Midbrain (tissue), 1 donor: ENCODE results near the gene RANBP17.
A peak's percentile ranks its signal among the peaks of the same experiment; 100 is the strongest.
"Not testable (repeated sequence)": the region's sequence is repeated elsewhere in the genome, so short reads cannot be mapped to it uniquely, and the experiment has no call there.

Experiments used
- DNase-seq: peaks from one replicate; lab custom pipeline; 2025; lab: John Stamatoyannopoulos, UW

RANBP17 gene

GRCh38 chr5:171155621-171156020 lies 293.8 kb downstream of the RANBP17 start:
- DNase-seq: no peak

DNA sequence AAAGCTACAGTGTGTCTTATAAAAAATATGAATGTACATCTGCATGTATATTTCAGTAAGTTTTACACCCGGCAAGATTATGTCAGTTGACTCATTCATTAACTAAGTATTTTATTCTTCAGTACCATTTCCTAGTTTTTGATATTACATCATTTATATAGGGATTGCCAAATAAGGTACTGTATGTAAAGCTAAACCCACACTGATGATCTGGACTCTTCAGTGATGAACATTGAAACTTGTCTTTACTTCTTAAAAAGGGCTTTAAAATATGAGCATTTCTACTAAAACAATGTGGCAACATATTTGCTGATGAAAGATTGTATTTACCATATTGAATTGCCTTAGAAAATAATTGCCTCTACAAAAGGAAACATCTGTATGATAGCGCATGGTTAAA lies 295.5 kb downstream of the RANBP17 start:
- no peak for DNase-seq

DNA sequence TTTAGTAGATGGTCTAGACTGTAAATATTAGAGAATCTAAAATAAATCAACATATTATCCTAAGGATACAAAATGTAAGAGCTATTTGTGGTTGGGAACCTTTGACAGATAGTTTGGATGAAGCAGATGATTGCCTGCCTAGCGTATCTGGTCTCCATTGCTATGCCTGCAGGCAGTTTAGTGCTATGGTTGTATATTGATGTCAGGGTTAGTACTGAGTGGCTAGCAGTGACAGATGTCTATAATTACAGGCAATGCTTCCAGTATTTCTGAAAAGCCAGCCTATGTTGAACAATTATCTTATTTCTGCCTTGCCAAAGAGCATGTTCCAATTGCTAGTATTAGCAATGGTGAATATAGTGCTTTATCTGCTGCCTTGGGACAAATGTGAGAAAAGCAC lies 296.0 kb downstream of the RANBP17 start:
- DNase-seq: no peak

DNA sequence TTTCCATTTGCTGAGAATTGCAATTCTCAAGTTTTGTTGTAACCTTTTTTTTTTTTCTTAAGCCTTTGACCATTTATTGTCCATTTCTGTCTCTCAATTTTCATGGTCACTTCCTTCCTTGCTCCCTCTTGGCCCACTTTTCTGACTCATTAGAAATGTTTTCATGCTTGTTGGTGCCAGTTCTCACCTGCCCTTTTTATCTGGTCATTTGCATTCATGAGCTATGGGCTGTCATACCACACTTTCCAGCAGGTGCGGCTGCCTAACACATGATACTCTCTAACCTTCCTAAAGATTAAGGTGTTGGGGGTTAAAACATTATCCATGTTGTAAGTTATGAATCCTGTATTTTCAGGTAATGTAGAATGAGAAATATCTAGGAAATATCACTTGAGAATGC lies 296.8 kb downstream of the RANBP17 start:
- no peak for DNase-seq

DNA sequence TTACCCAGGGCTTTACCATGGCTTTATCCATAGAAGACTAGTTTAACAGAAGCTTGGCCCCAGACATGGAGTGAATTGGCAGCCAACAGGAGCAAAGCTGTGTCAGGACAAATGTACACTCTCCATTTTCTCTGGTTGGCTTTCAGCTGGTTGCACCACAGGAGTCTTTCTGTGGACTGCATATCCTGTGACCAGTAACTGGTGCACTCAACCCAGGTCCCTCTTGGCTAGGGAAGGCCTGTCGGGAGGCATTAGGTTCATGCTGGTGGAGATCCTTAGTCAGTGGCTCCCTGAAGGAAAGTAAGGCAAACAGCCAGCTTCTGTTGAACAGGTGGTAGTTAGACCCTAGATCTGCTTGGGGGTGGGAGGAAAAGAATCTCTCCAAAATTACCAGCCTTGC lies 300.3 kb downstream of the RANBP17 start:
- no peak for DNase-seq

- DNase-seq: no peak
Observed at GRCh38 chr5:171162596-171162995, 300.8 kb downstream of the RANBP17 start.

DNA sequence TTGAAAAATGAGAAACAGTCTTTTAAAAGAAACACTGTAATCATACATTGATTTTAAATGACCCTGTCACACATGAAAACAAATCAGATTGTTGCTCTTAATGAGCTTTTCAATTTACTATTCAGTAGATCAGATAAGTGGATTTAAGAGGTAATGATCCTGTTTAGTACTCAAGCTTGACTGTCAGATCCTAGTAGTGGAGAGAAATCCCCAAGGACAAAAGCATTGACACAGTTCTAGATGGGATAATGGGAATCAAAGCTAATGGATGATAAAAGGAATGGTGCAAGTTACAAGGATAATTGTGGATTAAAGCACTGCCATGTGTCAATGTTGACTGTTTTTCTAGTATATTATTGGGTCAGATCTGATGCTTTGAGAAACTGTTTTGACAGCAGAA lies 304.9 kb downstream of the RANBP17 start:
- no peak for DNase-seq

DNA sequence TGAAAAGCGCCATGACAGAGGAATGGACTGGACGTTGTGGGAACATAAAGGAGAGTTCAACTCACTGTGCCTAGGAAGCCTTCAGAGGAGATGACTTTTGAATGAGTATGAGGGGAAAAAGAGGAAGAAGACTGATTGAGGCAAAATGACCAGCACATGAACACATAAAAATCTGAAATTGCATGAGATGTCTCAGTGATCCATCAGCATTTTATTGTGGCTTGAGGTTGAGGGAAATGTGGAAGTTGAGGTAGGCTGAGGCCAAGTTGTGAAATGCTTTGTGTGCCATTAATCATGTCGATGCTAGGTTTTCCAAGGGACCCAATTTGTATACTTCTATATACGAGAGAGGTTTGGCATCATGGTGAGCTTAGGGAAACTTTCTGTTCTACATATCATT lies 306.4 kb downstream of the RANBP17 start:
- DNase-seq: no peak

DNA sequence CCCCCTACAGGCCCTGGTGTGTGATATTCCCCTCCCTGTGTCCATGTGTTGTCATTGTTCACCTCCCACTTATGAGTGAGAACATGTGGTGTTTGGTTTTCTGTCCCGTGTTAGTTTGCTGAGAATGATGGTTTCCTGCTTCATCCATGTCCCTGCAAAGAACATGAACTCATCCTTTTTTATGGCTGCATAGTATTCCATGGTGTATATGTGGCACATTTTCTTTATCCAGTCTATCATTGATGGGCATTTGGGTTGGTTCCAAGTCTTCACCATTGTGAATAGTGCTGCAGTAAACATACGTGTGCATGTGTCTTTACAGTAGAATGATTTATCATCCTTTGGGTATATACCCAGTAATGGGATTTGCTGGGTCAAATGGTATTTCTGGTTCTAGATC lies 313.1 kb downstream of the RANBP17 start:
- not testable (repeated sequence) for DNase-seq

DNA sequence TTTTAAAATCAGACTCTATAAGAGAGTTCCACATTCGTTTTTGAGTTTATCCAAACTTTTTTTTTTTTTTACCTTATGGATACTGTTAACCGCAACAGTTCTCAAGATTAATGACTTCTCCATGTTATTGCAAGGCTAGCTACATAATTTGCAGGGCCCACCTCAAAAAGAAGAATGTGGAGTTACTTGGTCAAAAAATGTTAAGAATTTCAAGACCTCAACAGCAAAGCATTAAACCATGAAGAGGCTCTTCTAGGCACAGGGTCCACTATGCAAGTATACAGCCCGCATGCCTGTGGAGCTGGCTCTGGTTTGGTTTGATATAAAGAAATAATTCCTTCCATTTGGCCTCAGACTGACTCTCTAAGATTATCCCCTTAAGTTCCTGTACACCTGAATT lies 313.9 kb downstream of the RANBP17 start:
- no peak for DNase-seq

DNA sequence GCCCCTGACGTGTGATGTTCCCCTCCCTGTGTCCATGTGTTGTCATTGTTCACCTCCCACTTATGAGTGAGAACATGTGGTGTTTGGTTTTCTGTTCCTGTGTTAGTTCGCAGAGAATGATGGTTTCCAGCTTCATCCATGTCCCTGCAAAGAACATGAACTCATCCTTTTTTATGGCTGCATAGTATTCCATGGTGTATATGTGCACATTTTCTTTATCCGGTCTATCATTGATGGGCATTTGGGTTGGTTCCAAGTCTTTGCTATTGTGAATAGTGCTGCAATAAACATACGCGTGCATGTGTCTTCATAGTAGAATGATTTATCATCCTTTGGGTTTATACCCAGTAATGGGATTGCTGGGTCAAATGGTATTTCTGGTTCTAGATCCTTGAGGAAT lies 316.4 kb downstream of the RANBP17 start:
- not testable (repeated sequence) for DNase-seq

- no peak for DNase-seq
Observed at GRCh38 chr5:171188016-171188415, 326.2 kb downstream of the RANBP17 start.

DNA sequence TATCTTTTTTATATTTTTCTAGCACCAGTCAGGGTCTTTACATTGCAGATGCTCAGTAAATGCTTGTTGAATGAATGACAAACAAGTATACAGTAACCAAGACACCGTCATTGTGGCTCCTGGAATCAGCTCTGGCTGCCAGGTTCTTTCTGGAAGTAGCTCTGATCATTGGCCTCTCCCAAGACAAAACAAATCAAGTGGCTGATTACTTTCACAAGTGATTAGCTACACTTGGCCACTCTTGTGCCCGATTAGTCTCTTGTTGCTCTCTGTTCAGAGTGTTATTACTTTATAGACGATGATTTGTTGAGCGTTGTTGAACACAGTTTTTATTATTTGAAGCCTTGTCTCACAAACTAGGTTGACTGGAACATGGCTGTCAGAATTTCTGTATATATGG lies 327.6 kb downstream of the RANBP17 start:
- DNase-seq: no peak

DNA sequence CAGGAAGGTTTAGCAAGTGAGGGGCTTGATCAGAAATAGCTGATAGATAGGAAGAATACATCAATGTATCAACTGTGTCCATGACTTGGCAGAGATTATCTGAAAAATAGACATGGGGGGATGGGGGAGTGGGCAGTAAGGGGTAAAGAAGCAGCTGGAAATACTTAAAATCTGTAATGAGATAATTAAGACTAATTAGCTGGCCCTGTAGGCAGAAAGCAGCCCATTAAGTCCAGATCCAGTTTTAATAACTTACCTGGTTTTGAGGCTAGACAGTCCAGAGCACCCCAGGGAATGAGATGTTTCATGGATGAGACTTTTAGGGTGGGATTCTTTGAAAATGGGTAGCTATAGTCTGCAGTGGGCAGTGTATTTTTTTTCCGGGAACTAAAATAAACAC lies 330.3 kb downstream of the RANBP17 start:
- no peak for DNase-seq

DNA sequence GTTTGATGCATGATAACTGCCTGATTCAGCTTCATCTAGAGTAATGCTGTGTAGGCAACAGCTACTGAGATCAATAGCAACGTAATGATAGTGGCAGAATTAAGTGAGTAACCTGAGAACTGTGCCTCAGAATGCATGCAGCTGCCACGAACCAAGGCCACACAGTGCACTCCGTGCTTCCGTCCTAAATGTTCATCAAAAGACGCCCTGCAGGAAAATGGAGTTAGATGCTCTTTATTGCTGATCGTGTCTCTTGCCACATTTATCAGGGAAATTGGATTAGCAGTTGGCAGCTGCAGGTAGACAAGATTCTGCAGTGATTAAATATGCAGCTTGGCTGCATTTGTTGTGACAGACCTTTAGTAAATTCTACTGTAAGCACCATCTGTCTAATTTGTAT lies 339.5 kb downstream of the RANBP17 start:
- DNase-seq: no peak

GRCh38 chr5:171205375-171205774 lies 343.6 kb downstream of the RANBP17 start:
- DNase-seq: peak; percentile 1

- DNase-seq: peak; percentile 17
Observed at GRCh38 chr5:171207256-171207847, 345.5 kb downstream of the RANBP17 start.

DNA sequence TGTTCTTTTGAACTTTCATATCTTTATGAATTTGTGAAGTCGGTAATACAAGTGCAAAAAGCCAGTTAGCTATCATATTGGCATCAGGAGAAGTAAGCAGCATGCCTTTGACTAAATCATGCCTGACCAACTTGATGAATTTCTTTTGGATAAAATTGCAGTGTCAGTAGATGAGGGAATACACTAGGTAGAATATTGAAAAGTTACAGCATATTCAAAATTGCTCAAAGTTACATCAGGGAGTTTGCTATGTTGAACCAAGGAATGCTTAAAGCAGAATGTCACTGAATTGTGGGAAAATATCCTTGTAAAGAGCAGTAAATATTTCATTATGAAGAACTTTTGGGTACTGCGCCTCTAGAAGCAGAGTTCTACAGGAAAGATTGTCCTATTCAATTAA lies 360.1 kb downstream of the RANBP17 start:
- no peak for DNase-seq

- DNase-seq: no peak
Observed at GRCh38 chr5:171223927-171224326, 362.1 kb downstream of the RANBP17 start.

- DNase-seq: no peak
Observed at GRCh38 chr5:171226096-171226754, 364.4 kb downstream of the RANBP17 start.

DNA sequence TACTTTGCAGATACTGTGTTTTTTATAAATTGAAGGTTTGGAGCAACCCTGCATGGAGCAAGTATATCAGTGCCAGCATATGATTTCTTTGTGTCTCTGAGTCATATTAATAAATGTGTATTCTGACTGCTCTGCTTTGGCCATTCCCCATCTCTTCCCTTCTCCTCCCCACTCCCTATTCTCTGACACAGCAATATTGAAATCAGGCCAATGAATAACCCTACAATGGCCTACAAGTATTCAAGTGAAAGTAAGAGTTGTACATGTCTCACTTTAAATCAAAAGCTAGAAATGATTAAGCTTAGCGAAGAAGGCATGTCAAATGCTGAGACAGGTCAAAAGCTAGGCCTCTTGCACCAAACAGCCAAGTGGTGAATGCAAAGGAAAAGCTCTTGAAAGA lies 365.0 kb downstream of the RANBP17 start:
- no peak for DNase-seq

GRCh38 chr5:171236651-171237050 lies 374.8 kb downstream of the RANBP17 start:
- DNase-seq: no peak

DNA sequence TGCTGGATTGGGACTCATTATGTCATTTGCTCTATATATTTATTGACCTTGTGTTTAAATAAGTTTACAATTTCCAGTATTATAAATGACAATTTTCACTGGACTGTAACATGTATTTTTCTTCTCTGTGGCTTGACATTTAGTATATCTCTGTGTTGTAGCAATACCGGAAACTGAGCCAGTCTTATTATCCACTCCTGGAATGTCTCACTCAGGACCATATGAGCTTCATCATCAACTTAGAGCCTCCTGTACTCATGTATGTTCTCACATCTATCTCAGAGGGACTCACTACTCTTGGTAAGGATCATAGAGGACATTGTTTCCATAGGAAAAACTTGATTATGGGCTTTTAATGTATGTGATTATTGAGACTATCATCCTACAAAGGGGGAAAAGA lies 380.7 kb downstream of the RANBP17 start:
- DNase-seq: no peak

- DNase-seq: no peak
Observed at GRCh38 chr5:171246231-171246630, 384.4 kb downstream of the RANBP17 start.
